Lower leg skin (tissue), 3 donors: Measurements from ENCODE around the gene VPS8.

Source experiments
- POLR2A ChIP-seq, 2 donors: fragments of 450-650 bp; IDR thresholded peaks; one replicate each; pipeline ENCODE4 v1.6.1; 2016 to 2017; ENCODE audit warnings: antibody characterized with exemption in 2 of 2, mild to moderate bottlenecking in 1 of 2, moderate library complexity in 1 of 2
- TF ChIP-seq, protein P1 (sequence below), 3 donors: fragments of 450-650 bp; IDR thresholded peaks; one replicate each; pipeline ENCODE4 v1.5.1; 2016; ENCODE audit warnings: antibody characterized with exemption in 3 of 3, mild to moderate bottlenecking in 3 of 3, moderate library complexity in 2 of 3

DNA sequence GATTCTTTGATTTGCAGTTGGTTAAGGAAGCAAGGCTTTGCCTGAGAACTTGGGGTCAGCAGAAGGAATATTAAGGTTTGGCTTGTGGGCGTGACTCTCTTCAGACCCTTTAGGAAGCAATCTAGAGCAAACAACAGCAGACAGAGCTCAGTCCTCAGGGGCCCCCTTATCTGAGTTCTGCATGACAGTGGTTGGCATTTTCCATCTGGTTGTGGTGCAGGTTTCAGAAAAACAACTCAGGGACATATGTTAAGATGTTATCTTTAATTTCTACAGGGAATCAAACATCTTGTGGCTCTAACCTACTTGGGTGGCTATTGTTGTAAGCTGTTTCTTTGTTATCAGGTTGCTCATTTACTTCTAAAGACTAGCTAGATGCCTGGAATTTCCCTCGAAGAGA lies 141.4 kb downstream of the VPS8 start:
- TF ChIP-seq POLR2A (IDR thresholded peaks at IDR 0.05), result no peak
- TF ChIP-seq, protein P1, sequence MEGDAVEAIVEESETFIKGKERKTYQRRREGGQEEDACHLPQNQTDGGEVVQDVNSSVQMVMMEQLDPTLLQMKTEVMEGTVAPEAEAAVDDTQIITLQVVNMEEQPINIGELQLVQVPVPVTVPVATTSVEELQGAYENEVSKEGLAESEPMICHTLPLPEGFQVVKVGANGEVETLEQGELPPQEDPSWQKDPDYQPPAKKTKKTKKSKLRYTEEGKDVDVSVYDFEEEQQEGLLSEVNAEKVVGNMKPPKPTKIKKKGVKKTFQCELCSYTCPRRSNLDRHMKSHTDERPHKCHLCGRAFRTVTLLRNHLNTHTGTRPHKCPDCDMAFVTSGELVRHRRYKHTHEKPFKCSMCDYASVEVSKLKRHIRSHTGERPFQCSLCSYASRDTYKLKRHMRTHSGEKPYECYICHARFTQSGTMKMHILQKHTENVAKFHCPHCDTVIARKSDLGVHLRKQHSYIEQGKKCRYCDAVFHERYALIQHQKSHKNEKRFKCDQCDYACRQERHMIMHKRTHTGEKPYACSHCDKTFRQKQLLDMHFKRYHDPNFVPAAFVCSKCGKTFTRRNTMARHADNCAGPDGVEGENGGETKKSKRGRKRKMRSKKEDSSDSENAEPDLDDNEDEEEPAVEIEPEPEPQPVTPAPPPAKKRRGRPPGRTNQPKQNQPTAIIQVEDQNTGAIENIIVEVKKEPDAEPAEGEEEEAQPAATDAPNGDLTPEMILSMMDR (IDR thresholded peaks at IDR 0.05), result no peak
